Esophagus squamous epithelium (tissue), 5 donors: ENCODE results near the gene FBXO42. TPM values are rescaled to one million over a fixed set of nuclear protein-coding genes. Genes with fewer than 3 reads are reported as not detected.
"Not testable (repeated sequence)": the region's sequence is repeated elsewhere in the genome, so short reads cannot be mapped to it uniquely, and the experiment has no call there.

Experiments used
- DNase-seq: peaks from one replicate; lab custom pipeline; 2025; lab: John Stamatoyannopoulos, UW
- H3K27ac ChIP-seq, 4 donors: fragments of 200-600 bp; sonication (generic); one replicate each; pipeline ENCODE4 v1.5.1; 2016 to 2019; ENCODE audit warnings: mild to moderate bottlenecking in 1 of 4
- H3K27me3 ChIP-seq, 4 donors: fragments of 200-600 bp; sonication (generic); 1 replicate in 3 of 4; 2 replicates in 1 of 4; pipeline versions ENCODE4 v1.5.1 to v1.6.0; 2017 to 2021; ENCODE audit warnings: antibody characterized with exemption in 1 of 4
- H3K36me3 ChIP-seq, 3 donors: fragments of 200-600 bp; sonication (generic); one replicate each; pipeline ENCODE4 v1.5.1; 2016 to 2019
- H3K4me1 ChIP-seq, 3 donors: fragments of 200-600 bp; sonication (generic); one replicate each; pipeline ENCODE4 v1.5.1; 2017 to 2019
- H3K4me3 ChIP-seq, 4 donors: fragments of 200-600 bp; sonication (generic); 1 replicate in 3 of 4; 2 replicates in 1 of 4; pipeline ENCODE4 v1.5.1; 2016 to 2019; ENCODE audit warnings: mild to moderate bottlenecking in 2 of 4, moderate library complexity in 1 of 4
- H3K9me3 ChIP-seq, 3 donors: fragments of 200-600 bp; sonication (generic); one replicate each; pipeline ENCODE4 v1.5.1; 2016 to 2019
- CTCF ChIP-seq, 6 experiments: fragments of 450-650 bp in 4 of 6; fragments of 200-600 bp in 2 of 6; sonication (generic) in 2 of 6; IDR thresholded peaks; one replicate each; pipeline ENCODE4 v1.5.1; 2016 to 2019; ENCODE audit warnings: antibody characterized with exemption in 6 of 6, mild to moderate bottlenecking in 4 of 6, moderate library complexity in 4 of 6
- POLR2A ChIP-seq, 4 donors: fragments of 450-650 bp; IDR thresholded peaks; one replicate each; pipeline ENCODE4 v1.6.1; 2017; ENCODE audit warnings: antibody characterized with exemption in 4 of 4, mild to moderate bottlenecking in 4 of 4, moderate library complexity in 3 of 4
- WGBS, 2 donors: methylation state at CpG; one replicate each; pipeline ENCODE4 v1.1.5; 2018; 5-methylcytosine and 5-hydroxymethylcytosine counted together
- intact Hi-C: fragments of 100-400 bp; cut with DNase I; formaldehyde crosslinking; loops from one replicate; pipeline ENCODE4 v1.15.0; 2022
- total RNA-seq, 4 donors: library from RNA; depleted of rRNA; stranded (reverse); fragments of >200 nt; gene quantifications; one replicate each; pipeline ENCODE4 v1.1.0, GENCODE V29; 2016
- donor health status: DM: yes; HTN: yes; CAD: no.

The FBXO42 gene
- total RNA-seq, 4 donors from 2014 or later: 15.9 to 29.0 (median 20.2) TPM

- WGBS, 2 donors: 22 to 29% methylated on average over 11 to 25 of the region's 33 CpGs
- peak; percentile 28 for DNase-seq
- H3K4me1 ChIP-seq: peaks cover 17 to 65% (median 32%) of the 10 kb centered on the region in 3 donors
- H3K4me3 ChIP-seq: peak overlapping the region; percentile 31 to 71 (median 58)
- intact Hi-C loops: no loop called here
- H3K36me3 ChIP-seq: no peaks in the 10 kb centered on the region
- H3K27ac ChIP-seq: peak overlapping the region; percentile 79 to 96 (median 92)
- H3K9me3 ChIP-seq: no peaks in the 10 kb centered on the region
- no peaks in the 10 kb centered on the region for H3K27me3 ChIP-seq
- TF ChIP-seq POLR2A (IDR thresholded peaks at IDR 0.05) (peak in 2 of 4 donors; percentile 55 to 59), CTCF (IDR thresholded peaks at IDR 0.05) (no peak)
Observed at GRCh38 chr1:16215882-16216753, 136.2 kb downstream of the FBXO42 start.

- H3K27ac ChIP-seq, H3K36me3 ChIP-seq, DNase-seq, H3K9me3 ChIP-seq, H3K4me3 ChIP-seq, H3K27me3 ChIP-seq, intact Hi-C loops: not testable (repeated sequence)
- WGBS, 2 donors: 91 to 93% methylated on average over 12 to 14 of the region's 14 CpGs
- peaks cover 17 to 74% (median 39%) of the 10 kb centered on the region in 3 donors for H3K4me1 ChIP-seq
Observed at GRCh38 chr1:16215240-16215639, 137.0 kb downstream of the FBXO42 start.

- H3K9me3 ChIP-seq, H3K27me3 ChIP-seq, H3K36me3 ChIP-seq, intact Hi-C loops, DNase-seq, H3K4me3 ChIP-seq: not testable (repeated sequence)
- 95 to 96% methylated on average over 3 of the region's 3 CpGs for WGBS, 2 donors
- H3K4me1 ChIP-seq: peaks cover 28 to 91% (median 43%) of the 10 kb centered on the region in 3 donors
- peak overlapping the region in 2 of 4 donors; percentile 72 to 74 for H3K27ac ChIP-seq
Observed at GRCh38 chr1:16213544-16213943, 138.7 kb downstream of the FBXO42 start.

GRCh38 chr1:16213013-16213412 lies 139.3 kb downstream of the FBXO42 start:
- Histone ChIP-seq H3K27ac (peak overlapping the region in 3 of 4 donors; percentile 2 to 74 (median 72)), H3K4me1 (peaks cover 31 to 92% (median 48%) of the 10 kb centered on the region in 3 donors), H3K27me3 (no peaks in the 10 kb centered on the region), H3K4me3 (no peak overlapping the region), H3K9me3 (no peaks in the 10 kb centered on the region), H3K36me3 (no peaks in the 10 kb centered on the region)
- no peak for DNase-seq
- 72 to 75% methylated on average over 2 to 3 of the region's 3 CpGs for WGBS, 2 donors
- intact Hi-C loops: no loop called here
- TF ChIP-seq POLR2A (IDR thresholded peaks at IDR 0.05) (no peak), CTCF (IDR thresholded peaks at IDR 0.05) (no peak)

GRCh38 chr1:16212251-16212961 lies 139.9 kb downstream of the FBXO42 start, which contains the start of gene ARHGEF19:
ARHGEF19 (minus strand) TSS chr1:16212652; CDS start chr1:16209054, 3,598 bp downstream.
- H3K27me3 ChIP-seq: no peaks in the 10 kb centered on the region
- H3K27ac ChIP-seq: peak within 1 kb of the TSS; percentile 2 to 74 (median 71)
- peaks cover 32 to 92% (median 50%) of the 10 kb centered on the region in 3 donors for H3K4me1 ChIP-seq
- H3K4me3 ChIP-seq: peak within 1 kb of the TSS; percentile 27 to 51 (median 40)
- TF ChIP-seq POLR2A (IDR thresholded peaks at IDR 0.05): peak in 1 of 4 donors; percentile 36
- TF ChIP-seq CTCF (IDR thresholded peaks at IDR 0.05): no peak
- H3K36me3 ChIP-seq: no peaks in the 10 kb centered on the region
- no peaks in the 10 kb centered on the region for H3K9me3 ChIP-seq
- DNase-seq: no peak
- intact Hi-C loops: no loop called here
- 14% methylated on average over 8 of the region's 14 CpGs; no CpG with 5 or more reads in 1 of the 2 donors for WGBS, 2 donors
